Activated CD8-positive, alpha-beta memory T cell treated with anti-CD3 and anti-CD28 coated beads for 36 hours (primary cell): ENCODE measurements around the gene DAB2IP. TPM values are rescaled to one million over a fixed set of nuclear protein-coding genes. Genes with fewer than 3 reads are reported as not detected.
"Not testable (repeated sequence)": the region's sequence is repeated elsewhere in the genome, so short reads cannot be mapped to it uniquely, and the experiment has no call there.

Experiments used
- CTCF ChIA-PET: fragments of 350-600 bp; sonication (Branson Sonifier 250); formaldehyde crosslinking; loops from one replicate; lab custom pipeline; 2021; ENCODE audit warnings: antibody characterized with exemption; lab: Charles Lee
- POLR2A ChIA-PET: fragments of 350-600 bp; sonication (Branson Sonifier 250); formaldehyde crosslinking; loops from one replicate; lab custom pipeline; 2021; ENCODE audit warnings: antibody characterized with exemption; lab: Charles Lee
- total RNA-seq, 2 experiments: library from RNA; stranded (reverse); gene quantifications; one replicate each; pipeline ENCODE4 v1.2.3, GENCODE V29; 2021

DAB2IP gene
- total RNA-seq, 2 experiments from 2014 or later = 0.08 to 0.38 TPM

- POLR2A ChIA-PET = no interaction called here
Observed at GRCh38 chr9:121788686-121789366, 137.4 kb downstream of the DAB2IP start.

DNA sequence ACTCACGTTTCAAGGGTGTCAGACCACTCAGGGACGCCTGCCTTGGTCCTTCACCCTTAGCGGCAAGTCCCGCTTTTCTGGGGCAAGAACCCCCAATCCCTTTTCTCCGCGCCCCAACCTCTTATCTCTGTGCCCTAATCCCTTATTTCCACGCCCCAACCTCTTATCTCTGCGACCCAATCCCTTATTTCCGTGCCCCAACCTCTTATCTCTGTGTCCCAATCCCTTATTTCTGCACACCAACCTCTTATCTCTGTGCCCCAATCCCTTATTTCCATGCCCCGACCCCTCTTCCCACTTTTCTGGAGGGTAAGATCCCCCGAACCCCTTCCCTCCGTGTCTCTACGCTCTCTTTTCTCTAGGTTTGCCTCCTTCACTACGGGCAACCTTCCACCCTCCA lies 139.4 kb downstream of the DAB2IP start:
- ChIA-PET CTCF (no interaction called here), POLR2A (no interaction called here)

More at GRCh38 chr9:121788686-121789366, 137.4 kb downstream of the DAB2IP start:
- CTCF ChIA-PET = no interaction called here

- POLR2A ChIA-PET = not testable (repeated sequence)
Observed at GRCh38 chr9:121792476-121792875, 141.0 kb downstream of the DAB2IP start.

DNA sequence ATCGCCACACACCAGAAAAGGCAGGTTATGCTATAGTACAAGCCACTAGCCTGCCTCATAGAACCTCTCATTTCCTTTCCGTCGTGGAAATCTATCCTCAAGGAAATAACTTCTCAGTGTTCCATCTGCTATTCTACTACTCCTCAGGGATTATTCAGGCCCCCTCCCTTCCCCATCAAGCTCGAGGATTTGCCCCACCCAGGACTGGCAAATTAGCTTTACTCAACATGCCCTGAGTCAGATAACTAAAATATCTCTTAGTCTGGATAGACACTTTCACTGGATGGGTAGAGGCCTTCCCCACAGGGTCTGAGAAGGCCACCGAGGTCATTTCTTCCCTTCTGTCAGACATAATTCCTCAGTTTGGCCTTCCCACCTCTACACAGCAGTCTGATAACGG lies 142.9 kb downstream of the DAB2IP start:
- CTCF ChIA-PET, POLR2A ChIA-PET: not testable (repeated sequence)

More at GRCh38 chr9:121792476-121792875, 141.0 kb downstream of the DAB2IP start:
- CTCF ChIA-PET = not testable (repeated sequence)

- ChIA-PET POLR2A (no interaction called here), CTCF (no interaction called here)
Observed at GRCh38 chr9:121797081-121797480, 145.6 kb downstream of the DAB2IP start.

GRCh38 chr9:121798941-121799340 lies 147.5 kb downstream of the DAB2IP start:
- ChIA-PET CTCF (no interaction called here), POLR2A (no interaction called here)

DNA sequence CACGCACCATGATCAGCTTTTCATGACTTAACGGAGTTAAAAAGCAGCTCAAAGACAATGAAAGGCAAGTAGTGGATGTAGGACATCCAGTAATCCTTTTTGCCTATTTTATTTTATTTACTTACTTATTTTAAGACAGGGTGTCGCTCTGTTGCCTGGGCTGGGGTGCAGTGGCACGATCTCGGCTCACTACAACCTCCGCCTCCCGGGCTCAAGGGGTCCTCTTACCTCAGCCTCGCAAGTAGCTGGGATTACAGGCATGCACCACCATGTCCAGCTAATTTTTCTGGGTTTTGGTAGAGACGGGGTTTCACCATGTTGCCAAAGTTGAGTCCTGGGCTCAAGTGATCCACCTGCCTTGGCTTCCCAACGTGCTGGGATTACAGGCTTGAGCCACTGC lies 148.9 kb downstream of the DAB2IP start:
- ChIA-PET POLR2A (no interaction called here), CTCF (no interaction called here)

DNA sequence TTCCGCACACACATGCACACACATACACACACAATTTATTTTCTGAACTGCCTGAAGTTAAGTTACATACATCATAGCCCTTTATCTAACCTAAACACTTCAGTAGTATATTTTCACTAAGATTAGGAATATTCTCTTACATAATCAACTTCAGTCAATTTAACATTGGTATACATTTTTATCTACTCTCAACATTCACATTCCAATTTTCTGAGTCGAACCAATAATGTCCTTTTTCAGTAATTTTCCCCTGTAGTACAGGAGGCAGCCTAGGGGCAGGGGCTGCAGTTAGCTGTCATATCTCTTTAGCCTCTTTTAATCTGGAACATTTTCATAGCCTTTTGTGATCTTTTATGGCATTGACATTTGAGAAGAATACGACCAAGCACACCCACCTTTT lies 150.1 kb downstream of the DAB2IP start:
- POLR2A ChIA-PET = no interaction called here
- CTCF ChIA-PET = no interaction called here

GRCh38 chr9:121802753-121803152 lies 151.3 kb downstream of the DAB2IP start:
- POLR2A ChIA-PET = no interaction called here
- CTCF ChIA-PET = no interaction called here

GRCh38 chr9:121807069-121807822 lies 155.8 kb downstream of the DAB2IP start:
- ChIA-PET POLR2A (no interaction called here), CTCF (no interaction called here)

DNA sequence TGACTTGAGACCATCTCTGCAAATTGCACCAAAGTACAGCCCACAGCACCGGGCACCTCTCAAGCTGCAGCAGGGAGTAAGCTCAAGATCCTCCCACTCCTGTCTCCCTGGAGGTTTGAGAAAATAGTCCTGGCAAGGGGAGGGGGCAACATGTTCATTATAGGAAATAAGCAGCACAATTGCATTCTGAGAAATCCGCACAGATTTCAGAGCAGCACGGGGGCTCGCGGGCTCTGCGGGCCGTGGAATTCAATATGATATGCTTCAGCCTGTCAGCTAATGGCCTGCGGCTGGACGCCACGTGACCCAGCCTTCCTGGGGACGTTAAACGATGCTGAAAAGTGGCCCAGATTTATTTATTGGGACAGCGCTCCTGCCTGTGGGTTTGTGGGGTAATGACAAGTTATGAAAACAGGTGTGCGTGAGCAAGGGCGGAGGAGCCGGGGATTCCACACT lies 156.4 kb downstream of the DAB2IP start:
- CTCF ChIA-PET = no interaction called here
- POLR2A ChIA-PET = no interaction called here

GRCh38 chr9:121808781-121809180 lies 157.3 kb downstream of the DAB2IP start:
- ChIA-PET CTCF (no interaction called here), POLR2A (no interaction called here)

GRCh38 chr9:121809356-121810050 lies 158.1 kb downstream of the DAB2IP start:
- POLR2A ChIA-PET = no interaction called here
- CTCF ChIA-PET = no interaction called here

GRCh38 chr9:121810489-121810888 lies 159.1 kb downstream of the DAB2IP start:
- ChIA-PET POLR2A (no interaction called here), CTCF (no interaction called here)

- ChIA-PET POLR2A (no interaction called here), CTCF (no interaction called here)
Observed at GRCh38 chr9:121811140-121811539, 159.7 kb downstream of the DAB2IP start.

DNA sequence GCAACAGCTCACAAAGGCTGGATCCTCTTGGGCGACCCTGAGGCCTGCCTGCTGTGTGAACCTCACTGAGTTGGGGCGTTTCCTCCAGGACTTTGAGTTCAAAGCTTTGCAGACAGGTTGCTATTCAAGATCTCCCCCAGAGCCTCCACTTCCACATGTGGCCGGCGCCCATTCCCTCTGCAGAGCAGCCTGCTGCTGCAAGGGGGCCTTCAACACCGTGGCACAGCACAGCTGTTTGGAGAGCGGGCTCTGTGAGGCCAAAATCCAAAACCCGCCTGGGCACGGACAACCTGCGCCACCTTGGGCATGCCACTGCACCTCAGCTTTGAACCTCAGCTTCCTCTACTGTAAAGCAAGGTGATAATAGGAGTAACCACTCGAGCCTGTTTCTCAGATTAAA lies 160.3 kb downstream of the DAB2IP start:
- ChIA-PET CTCF (no interaction called here), POLR2A (no interaction called here)

GRCh38 chr9:121812159-121812735 lies 160.8 kb downstream of the DAB2IP start:
- CTCF ChIA-PET = no interaction called here
- POLR2A ChIA-PET = no interaction called here

DNA sequence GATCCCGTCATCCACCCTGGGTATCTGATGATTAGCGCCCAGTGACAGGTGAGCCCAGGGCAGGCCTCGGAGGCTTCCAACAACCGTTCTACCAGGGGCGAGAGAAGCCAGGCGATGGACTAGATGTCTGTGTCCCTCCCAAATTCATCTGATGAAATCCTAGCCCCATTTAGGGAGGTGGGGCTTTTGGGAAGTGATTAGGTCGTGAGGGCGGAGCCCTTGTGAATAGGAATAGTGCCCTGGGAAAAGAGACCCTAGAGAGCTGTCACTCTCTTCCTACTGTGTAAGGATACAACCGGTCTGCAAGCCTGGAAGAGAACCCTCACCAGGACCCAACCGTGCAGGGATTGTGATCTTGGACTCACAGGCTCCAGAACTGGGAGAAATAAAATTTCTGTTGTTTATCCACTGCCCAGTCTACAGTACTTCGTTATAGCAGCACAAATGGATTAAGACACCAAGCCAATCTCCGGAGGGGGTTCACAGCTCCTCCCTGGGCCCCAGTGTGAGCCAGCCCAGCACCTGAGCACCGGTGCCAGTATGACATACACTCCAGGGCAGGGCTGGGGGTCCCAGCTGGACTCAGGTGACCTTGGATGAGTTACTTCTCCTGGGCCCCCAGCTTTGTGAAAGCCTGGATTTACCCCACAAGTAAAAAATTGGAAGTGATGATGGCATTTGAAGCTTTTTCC lies 162.2 kb downstream of the DAB2IP start:
- POLR2A ChIA-PET = interaction anchor here (0.5 kb wide), 1 partner anchor 795 kb away, joined by 4 read pairs; no protein-coding TSS in a partner anchor

DNA sequence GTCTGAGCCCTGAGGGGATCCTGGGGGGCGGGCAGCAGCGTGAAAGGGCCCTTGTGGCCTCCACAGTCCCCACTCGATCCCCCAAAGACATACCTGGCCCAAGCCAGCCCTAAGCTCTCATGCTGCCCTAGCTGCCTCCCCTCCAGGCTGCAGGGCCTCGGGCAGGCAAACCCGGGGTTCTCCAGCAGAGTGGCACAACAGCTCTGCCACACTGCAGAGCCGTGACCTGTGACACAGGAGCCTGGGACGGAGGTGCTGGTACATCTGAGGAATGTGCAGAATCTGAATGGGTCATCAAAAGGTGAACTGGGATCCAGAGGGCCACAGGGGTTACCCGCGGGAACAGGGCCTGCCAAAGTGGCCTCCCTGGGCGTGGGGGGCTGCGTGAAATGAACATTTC lies 163.2 kb downstream of the DAB2IP start:
- ChIA-PET CTCF (no interaction called here), POLR2A (no interaction called here)

More for the DNA sequence above, 162.2 kb downstream of the DAB2IP start:
- CTCF ChIA-PET = no interaction called here
